Mesendoderm (in vitro differentiated cells): ENCODE measurements around the gene PNMA8B.
A peak's percentile ranks its signal among the peaks of the same experiment; 100 is the strongest.
"Not testable (repeated sequence)": the region's sequence is repeated elsewhere in the genome, so short reads cannot be mapped to it uniquely, and the experiment has no call there.

ENCODE experiments used
- DNase-seq: peaks from one replicate; pipeline ENCODE4 v3.0.0; 2013
- H2AK5ac ChIP-seq: 2 replicates; pipeline ENCODE4 v1.6.1; 2013; ENCODE audit warnings: low read length, inconsistent platforms
- H2BK120ac ChIP-seq: 2 replicates; pipeline ENCODE4 v1.6.1; 2013; ENCODE audit warnings: low read depth, mild to moderate bottlenecking, low read length, moderate library complexity, mixed read lengths
- H2BK15ac ChIP-seq: replicated peaks from 2 replicates; pipeline ENCODE4 v1.6.1; 2013; ENCODE audit warnings: low read depth, mild to moderate bottlenecking, moderate library complexity
- H2BK5ac ChIP-seq: 2 replicates; pipeline ENCODE4 v1.6.1; 2013; ENCODE audit warnings: low read length, inconsistent platforms
- H3K18ac ChIP-seq: 2 replicates; pipeline ENCODE4 v1.6.1; 2013; ENCODE audit warnings: mild to moderate bottlenecking, low read length, mixed read lengths
- H3K23ac ChIP-seq: one replicate; pipeline ENCODE4 v1.6.1; 2013; ENCODE audit warnings: low read length
- H3K27ac ChIP-seq: 2 replicates; pipeline ENCODE4 v1.5.1; 2013; ENCODE audit warnings: low read depth, mild to moderate bottlenecking, inconsistent platforms, low read length, moderate library complexity
- H3K27me3 ChIP-seq: 2 replicates; pipeline ENCODE4 v1.6.1; 2013; ENCODE audit warnings: low read length, control low read depth, mild to moderate bottlenecking, inconsistent platforms; ENCODE audit not compliant: insufficient read depth, poor library complexity
- H3K36me3 ChIP-seq: 2 replicates; pipeline ENCODE4 v1.6.1; 2013; ENCODE audit warnings: low read length, inconsistent platforms; ENCODE audit not compliant: control insufficient read depth, insufficient read depth
- H3K4ac ChIP-seq: one replicate; pipeline ENCODE4 v1.6.1; 2013; ENCODE audit warnings: low read depth, mild to moderate bottlenecking, low read length, moderate library complexity
- H3K4me1 ChIP-seq: 2 replicates; pipeline ENCODE4 v1.6.1; 2013; ENCODE audit warnings: low read depth, low read length, inconsistent platforms; ENCODE audit not compliant: control insufficient read depth
- H3K4me2 ChIP-seq: 2 replicates; pipeline ENCODE4 v1.6.1; 2013; ENCODE audit warnings: low read length
- H3K4me3 ChIP-seq: 2 replicates; pipeline ENCODE4 v1.5.1; 2013; ENCODE audit warnings: mild to moderate bottlenecking, low read length
- H3K56ac ChIP-seq: one replicate; pipeline ENCODE4 v1.6.1; 2013; ENCODE audit warnings: low read length
- H3K79me1 ChIP-seq: 2 replicates; pipeline ENCODE4 v1.6.1; 2013; ENCODE audit warnings: low read length, inconsistent platforms
- H3K79me2 ChIP-seq: 2 replicates; pipeline ENCODE4 v1.6.1; 2013; ENCODE audit warnings: mild to moderate bottlenecking, low read length; ENCODE audit not compliant: control insufficient read depth, insufficient read depth
- H3K9ac ChIP-seq: 2 replicates; pipeline ENCODE4 v1.6.1; 2013; ENCODE audit warnings: low read length, inconsistent platforms
- H4K5ac ChIP-seq: one replicate; pipeline ENCODE4 v1.6.1; 2013; ENCODE audit warnings: low read length
- H4K8ac ChIP-seq: one replicate; pipeline ENCODE4 v1.6.1; 2013; ENCODE audit warnings: low read depth, mild to moderate bottlenecking, control low read depth, low read length, moderate library complexity
- WGBS: extraction: QIAGEN DNeasy Blood & Tissue Kit; methylation state at CpG from one replicate; pipeline ENCODE4 v1.1.7; 2013; ENCODE audit warnings: low lambda C conversion rate, missing lambda C conversion rate; ENCODE audit not compliant: insufficient coverage; ENCODE audit errors: extremely low coverage; 5-methylcytosine and 5-hydroxymethylcytosine counted together

The PNMA8B gene

DNA sequence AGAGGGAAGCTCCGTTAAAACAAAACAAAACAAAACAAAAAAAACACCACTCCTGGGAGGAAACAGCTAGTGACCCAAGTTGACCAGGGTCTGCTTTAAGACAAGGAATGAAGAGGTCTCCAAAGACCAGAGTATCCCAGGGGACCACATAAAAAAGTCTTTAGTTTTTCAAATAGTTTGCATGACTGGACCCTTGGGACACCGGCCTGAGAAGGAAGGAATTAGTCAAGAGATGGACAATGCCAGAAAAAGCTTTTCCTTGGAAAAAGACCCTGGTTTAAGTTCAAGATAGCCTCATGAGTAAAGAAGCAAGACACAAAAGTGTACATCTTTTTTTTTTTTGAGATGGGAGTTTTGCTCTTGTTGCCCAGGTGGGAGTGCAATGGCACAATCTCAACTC, 12.5 kb upstream of the PNMA8B start:
- Histone ChIP-seq H4K5ac (no peak overlapping the region), H3K27ac (no peak overlapping the region), H4K8ac (no peak overlapping the region), H3K36me3 (no peaks in the 10 kb centered on the region), H3K23ac (no peak overlapping the region), H3K56ac (no peak overlapping the region), H3K79me2 (no peaks in the 10 kb centered on the region), H2BK120ac (no peak overlapping the region), H3K9ac (no peak overlapping the region), H3K4ac (no peak overlapping the region), H2BK15ac (no peak overlapping the region), H3K18ac (no peak overlapping the region), H3K4me2 (no peak overlapping the region), H3K4me3 (no peak overlapping the region), H3K4me1 (no peaks in the 10 kb centered on the region), H2AK5ac (no peak overlapping the region), H3K79me1 (no peaks in the 10 kb centered on the region), H3K27me3 (no peaks in the 10 kb centered on the region), H2BK5ac (no peak overlapping the region)
- DNase-seq: no peak
- no CpG with 5 or more reads among the region's 2 CpGs for WGBS

DNA sequence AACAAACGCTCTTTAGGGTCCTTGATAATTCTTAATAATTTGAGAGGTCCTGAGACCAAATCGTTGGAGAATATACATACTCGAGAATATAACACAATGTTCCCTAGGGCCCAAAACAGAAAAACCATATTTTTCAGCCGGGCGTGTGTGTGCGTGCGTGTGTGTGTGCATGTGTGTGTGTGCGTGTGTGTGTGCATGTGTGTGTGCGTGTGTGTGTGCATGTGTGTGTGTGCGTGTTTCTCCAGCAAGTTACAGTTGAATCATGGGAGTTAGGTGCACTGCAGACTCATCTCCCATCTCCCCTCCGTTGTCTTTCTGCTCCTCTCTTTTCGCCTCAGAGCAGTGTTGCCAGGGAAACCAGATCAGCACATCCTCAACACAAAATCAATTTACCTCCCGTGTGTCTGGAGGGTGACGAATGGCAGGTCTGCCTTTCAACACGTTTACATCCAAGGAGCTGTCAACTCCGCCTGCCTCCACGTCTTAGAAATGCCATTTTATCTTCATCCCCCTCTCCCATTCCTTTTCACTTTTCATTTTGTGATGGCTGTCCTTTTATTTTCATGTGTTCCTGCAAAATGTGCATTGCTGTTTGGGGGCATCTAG, 8.3 kb upstream of the PNMA8B start:
- H3K4me3 ChIP-seq: no peak overlapping the region

DNA sequence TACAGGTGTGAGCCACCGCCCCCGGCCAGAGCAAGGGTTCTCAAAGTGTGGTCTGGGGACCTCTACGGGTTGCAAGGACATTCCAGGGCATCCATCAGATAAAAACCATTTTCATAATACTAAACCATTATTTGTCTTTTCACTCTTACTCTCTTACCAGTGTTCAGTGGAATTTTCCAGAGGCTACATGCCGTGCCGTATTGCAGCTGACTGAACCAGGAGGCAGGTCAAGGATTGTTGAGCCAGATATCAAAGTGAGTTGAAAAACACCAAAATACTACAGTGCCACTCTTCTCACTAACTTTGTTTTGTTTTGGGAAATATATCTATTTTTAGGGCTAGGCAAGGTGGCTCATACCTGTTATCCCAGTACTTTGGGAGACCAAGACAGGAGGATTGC, 7.2 kb upstream of the PNMA8B start:
- no peak overlapping the region for H2BK15ac ChIP-seq
- H3K56ac ChIP-seq: no peak overlapping the region
- H3K4me3 ChIP-seq: no peak overlapping the region
- H3K79me2 ChIP-seq: no peaks in the 10 kb centered on the region
- no peak overlapping the region for H4K8ac ChIP-seq
- H3K4ac ChIP-seq: no peak overlapping the region
- H3K4me2 ChIP-seq: no peak overlapping the region
- H3K4me1 ChIP-seq: no peaks in the 10 kb centered on the region
- no CpG with 5 or more reads among the region's 5 CpGs for WGBS
- no peak overlapping the region for H2BK120ac ChIP-seq
- no peaks in the 10 kb centered on the region for H3K36me3 ChIP-seq
- no peak overlapping the region for H4K5ac ChIP-seq
- H3K79me1 ChIP-seq: no peaks in the 10 kb centered on the region
- no peak for DNase-seq
- H3K27ac ChIP-seq: no peak overlapping the region
- no peak overlapping the region for H3K23ac ChIP-seq
- H3K18ac ChIP-seq: no peak overlapping the region
- H3K27me3 ChIP-seq: no peaks in the 10 kb centered on the region
- H3K9ac ChIP-seq: no peak overlapping the region
- H2AK5ac ChIP-seq: no peak overlapping the region
- no peak overlapping the region for H2BK5ac ChIP-seq

More for the DNA sequence above, 8.3 kb upstream of the PNMA8B start:
- no peaks in the 10 kb centered on the region for H3K79me2 ChIP-seq
- H4K5ac ChIP-seq: no peak overlapping the region
- no peak overlapping the region for H2BK120ac ChIP-seq
- no peak overlapping the region for H2BK5ac ChIP-seq
- no peak overlapping the region for H3K4ac ChIP-seq
- no peak overlapping the region for H4K8ac ChIP-seq
- H2AK5ac ChIP-seq: no peak overlapping the region
- no peaks in the 10 kb centered on the region for H3K79me1 ChIP-seq
- no peak overlapping the region for H3K23ac ChIP-seq
- no peaks in the 10 kb centered on the region for H3K27me3 ChIP-seq
- H3K27ac ChIP-seq: no peak overlapping the region
- no peak overlapping the region for H3K9ac ChIP-seq
- no peak overlapping the region for H2BK15ac ChIP-seq
- no peak overlapping the region for H3K56ac ChIP-seq
- no CpG with 5 or more reads among the region's 17 CpGs for WGBS
- no peak overlapping the region for H3K18ac ChIP-seq
- H3K36me3 ChIP-seq: no peaks in the 10 kb centered on the region
- H3K4me2 ChIP-seq: no peak overlapping the region
- H3K4me1 ChIP-seq: no peaks in the 10 kb centered on the region
- peak; percentile 75 for DNase-seq

DNA sequence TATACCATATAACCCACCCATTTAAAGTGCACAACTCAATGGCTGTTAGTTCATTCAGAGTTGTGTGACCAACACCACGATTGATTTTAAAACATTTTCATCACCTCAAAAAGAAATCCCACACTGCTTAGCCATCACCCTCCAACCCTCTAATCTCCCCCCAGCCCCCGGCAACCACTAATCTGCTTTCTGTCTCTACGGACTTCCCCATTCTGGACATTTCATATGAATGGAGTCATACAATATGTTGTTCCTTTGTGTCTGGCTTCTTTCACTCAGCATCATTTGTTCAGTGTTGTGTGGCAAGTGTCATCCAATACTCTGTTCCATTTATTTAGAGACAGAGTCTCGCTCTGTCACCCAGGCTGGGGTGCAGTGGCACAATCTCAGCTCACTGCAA, 4.0 kb upstream of the PNMA8B start:
- Histone ChIP-seq H3K27ac (no peak overlapping the region), H3K4ac (no peak overlapping the region), H3K4me3 (no peak overlapping the region), H2BK120ac (no peak overlapping the region), H3K56ac (no peak overlapping the region), H2AK5ac (no peak overlapping the region), H3K27me3 (peaks cover 4% of the 10 kb centered on the region), H2BK15ac (no peak overlapping the region), H2BK5ac (no peak overlapping the region), H3K4me2 (no peak overlapping the region), H3K36me3 (no peaks in the 10 kb centered on the region), H4K5ac (no peak overlapping the region), H3K79me2 (no peaks in the 10 kb centered on the region), H3K79me1 (no peaks in the 10 kb centered on the region), H4K8ac (no peak overlapping the region), H3K18ac (no peak overlapping the region), H3K4me1 (no peaks in the 10 kb centered on the region), H3K9ac (no peak overlapping the region), H3K23ac (no peak overlapping the region)
- WGBS: no CpG with 5 or more reads among the region's 4 CpGs
- DNase-seq: no peak

DNA sequence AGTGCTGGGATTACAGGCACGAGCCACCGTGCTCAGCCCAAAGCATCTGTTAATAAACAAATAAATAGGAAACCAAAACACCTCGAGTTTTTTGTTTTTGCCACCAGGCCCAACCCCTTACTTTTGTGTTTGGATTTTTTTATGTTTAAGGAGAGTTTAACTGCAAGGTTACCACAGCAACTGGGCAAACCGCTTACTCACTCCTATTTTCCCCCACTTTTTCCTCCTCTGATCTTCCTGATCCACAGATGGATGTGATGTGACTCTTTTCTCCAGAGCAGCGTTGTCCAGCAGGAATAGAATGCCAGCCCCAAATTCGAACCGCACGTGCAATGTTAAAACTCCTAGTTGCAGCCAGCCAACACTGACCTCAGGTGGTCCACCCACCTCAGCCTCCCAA, 2.1 kb upstream of the PNMA8B start:
- no peak overlapping the region for H3K18ac ChIP-seq
- no peak overlapping the region for H2BK5ac ChIP-seq
- no peak overlapping the region for H3K23ac ChIP-seq
- no peaks in the 10 kb centered on the region for H3K36me3 ChIP-seq
- H4K8ac ChIP-seq: no peak overlapping the region
- H4K5ac ChIP-seq: no peak overlapping the region
- H2AK5ac ChIP-seq: no peak overlapping the region
- no peak overlapping the region for H2BK120ac ChIP-seq
- H3K79me1 ChIP-seq: no peaks in the 10 kb centered on the region
- no peaks in the 10 kb centered on the region for H3K4me1 ChIP-seq
- H3K4me2 ChIP-seq: no peak overlapping the region
- no peak overlapping the region for H2BK15ac ChIP-seq
- peaks cover 21% of the 10 kb centered on the region for H3K27me3 ChIP-seq
- DNase-seq: no peak
- no peak overlapping the region for H3K56ac ChIP-seq
- H3K9ac ChIP-seq: no peak overlapping the region
- H3K4ac ChIP-seq: no peak overlapping the region
- H3K27ac ChIP-seq: no peak overlapping the region
- WGBS: no CpG with 5 or more reads among the region's 8 CpGs
- no peaks in the 10 kb centered on the region for H3K79me2 ChIP-seq
- no peak overlapping the region for H3K4me3 ChIP-seq

DNA sequence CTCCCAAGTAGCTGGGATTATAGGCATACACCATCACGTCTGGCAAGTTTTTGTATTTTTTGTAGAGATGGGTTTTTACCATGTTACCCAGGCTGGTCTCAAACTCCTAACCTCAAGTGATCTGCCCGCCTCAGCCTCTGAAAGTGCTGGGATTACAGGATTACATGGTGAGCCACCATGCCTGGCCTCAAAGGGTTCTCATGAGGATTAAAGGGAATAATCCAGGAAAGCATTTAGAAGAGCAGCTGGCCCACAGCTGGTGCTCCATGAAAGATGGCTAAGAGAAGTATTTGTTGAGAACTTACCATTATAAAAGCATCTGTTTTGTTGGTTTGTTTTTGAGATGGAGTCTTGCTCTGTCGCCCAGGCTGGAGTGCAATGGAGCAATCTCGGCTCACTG, 1.2 kb upstream of the PNMA8B start:
- not testable (repeated sequence) for H3K79me2 ChIP-seq, H3K9ac ChIP-seq, H3K56ac ChIP-seq, H3K4me2 ChIP-seq, H2AK5ac ChIP-seq, DNase-seq, H2BK5ac ChIP-seq, H3K27ac ChIP-seq, H3K18ac ChIP-seq, H3K36me3 ChIP-seq, H3K79me1 ChIP-seq, H2BK120ac ChIP-seq, H4K5ac ChIP-seq, H4K8ac ChIP-seq, H3K4me3 ChIP-seq, H2BK15ac ChIP-seq, H3K4me1 ChIP-seq, H3K4ac ChIP-seq, H3K23ac ChIP-seq
- H3K27me3 ChIP-seq: peaks cover 29% of the 10 kb centered on the region
- WGBS: no CpG with 5 or more reads among the region's 4 CpGs
